HG02973 (cell line): ENCODE data around the gene ACTR2.
"Not testable (repeated sequence)": the region's sequence is repeated elsewhere in the genome, so short reads cannot be mapped to it uniquely, and the experiment has no call there.

Experiments
- ATAC-seq: cut with Tn5 transposase; IDR thresholded peaks from one replicate; pipeline ENCODE4 v1.9.1; 2021; ENCODE audit warnings: moderate library complexity; ENCODE audit not compliant: unreplicated experiment

ACTR2 gene

GRCh38 chr2:65228263-65228750 is 676 bp downstream of the ACTR2 start:
- peak; percentile 33 for ATAC-seq

GRCh38 chr2:65231121-65231520 is 3.5 kb downstream of the ACTR2 start:
- no peak for ATAC-seq

GRCh38 chr2:65231892-65232477 is 4.4 kb downstream of the ACTR2 start:
- no peak for ATAC-seq

GRCh38 chr2:65232636-65233035 is 5.0 kb downstream of the ACTR2 start:
- no peak for ATAC-seq

GRCh38 chr2:65240657-65241056 is 13.0 kb downstream of the ACTR2 start:
- ATAC-seq: no peak

- not testable (repeated sequence) for ATAC-seq
These were observed 16.8 kb downstream of the ACTR2 start for GRCh38 chr2:65244452-65244851.

- no peak for ATAC-seq
These were observed 25.0 kb downstream of the ACTR2 start for GRCh38 chr2:65252640-65253039.

GRCh38 chr2:65255356-65255755 is 27.7 kb downstream of the ACTR2 start:
- no peak for ATAC-seq

GRCh38 chr2:65256054-65256453 is 28.4 kb downstream of the ACTR2 start:
- no peak for ATAC-seq

- ATAC-seq: not testable (repeated sequence)
These were observed 30.2 kb downstream of the ACTR2 start for GRCh38 chr2:65257866-65258265.

GRCh38 chr2:65261676-65262075 is 34.0 kb downstream of the ACTR2 start:
- no peak for ATAC-seq

GRCh38 chr2:65263262-65263661 is 35.6 kb downstream of the ACTR2 start:
- no peak for ATAC-seq

GRCh38 chr2:65263986-65264385 is 36.4 kb downstream of the ACTR2 start:
- no peak for ATAC-seq

GRCh38 chr2:65264821-65265670 is 37.4 kb downstream of the ACTR2 start:
- ATAC-seq: no peak

GRCh38 chr2:65265671-65266045 is 38.0 kb downstream of the ACTR2 start:
- no peak for ATAC-seq

- ATAC-seq: no peak
These were observed 39.4 kb downstream of the ACTR2 start for GRCh38 chr2:65267008-65267407.

- no peak for ATAC-seq
These were observed 41.3 kb downstream of the ACTR2 start for GRCh38 chr2:65268957-65269356.

- ATAC-seq: no peak
These were observed 45.7 kb downstream of the ACTR2 start for GRCh38 chr2:65273344-65273743.

- ATAC-seq: no peak
These were observed 47.7 kb downstream of the ACTR2 start for GRCh38 chr2:65275141-65275915.

- no peak for ATAC-seq
These were observed 49.0 kb downstream of the ACTR2 start for GRCh38 chr2:65276609-65277008.

GRCh38 chr2:65277118-65277517 is 49.5 kb downstream of the ACTR2 start:
- ATAC-seq: no peak
